ENCODE results near the gene GALNT18.

Gene GALNT18

GRCh38 chr11:11432621-11433319 is 189.0 kb downstream of the GALNT18 start:
- peak; percentile 83 for DNase-seq (ENCODE audit: low read depth)
- TF ChIP-seq CTCF (IDR thresholded peaks at IDR 0.05; ENCODE audit: insufficient read depth, low read depth, low read length, missing control alignments), result no peak
- no peak overlapping the region for H3K4me3 ChIP-seq (ENCODE audit: low read length)

GRCh38 chr11:11430431-11430830 is 191.4 kb downstream of the GALNT18 start:
- no peak overlapping the region for H3K4me3 ChIP-seq (ENCODE audit: low read length)
- no peak for DNase-seq (ENCODE audit: low read depth)
- no peak for TF ChIP-seq CTCF (IDR thresholded peaks at IDR 0.05; ENCODE audit: insufficient read depth, low read depth, low read length, missing control alignments)

DNA sequence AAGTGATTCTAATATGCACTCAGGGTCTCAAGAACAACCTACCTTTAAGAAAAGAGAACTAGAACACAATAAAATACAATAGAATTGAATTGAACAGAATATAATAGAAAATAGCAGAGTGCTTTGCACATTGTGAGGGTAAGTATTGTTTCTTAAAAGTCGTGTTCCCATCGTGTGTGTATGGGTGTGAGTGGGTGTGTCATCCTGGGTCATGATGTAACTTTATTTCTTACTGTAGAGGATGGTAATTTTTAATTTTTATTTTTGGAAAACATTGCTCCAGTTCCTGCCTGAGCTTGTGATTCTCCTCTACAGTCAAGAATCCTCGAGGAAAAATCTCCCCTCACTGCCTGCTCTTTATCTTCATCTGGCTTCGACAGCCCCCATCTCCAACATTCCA is 193.1 kb downstream of the GALNT18 start:
- no peak for TF ChIP-seq CTCF (IDR thresholded peaks at IDR 0.05; ENCODE audit: insufficient read depth, low read depth, low read length, missing control alignments)
- no peak for DNase-seq (ENCODE audit: low read depth)
- no peak overlapping the region for H3K4me3 ChIP-seq (ENCODE audit: low read length)

GRCh38 chr11:11427542-11427941 is 194.3 kb downstream of the GALNT18 start:
- no peak for DNase-seq (ENCODE audit: low read depth)
- TF ChIP-seq CTCF (IDR thresholded peaks at IDR 0.05; ENCODE audit: insufficient read depth, low read depth, low read length, missing control alignments), result no peak

GRCh38 chr11:11427140-11427539 is 194.7 kb downstream of the GALNT18 start:
- no peak overlapping the region for H3K4me3 ChIP-seq (ENCODE audit: low read length)
- DNase-seq (ENCODE audit: low read depth), result no peak
- no peak for TF ChIP-seq CTCF (IDR thresholded peaks at IDR 0.05; ENCODE audit: insufficient read depth, low read depth, low read length, missing control alignments)

More at GRCh38 chr11:11427542-11427941, 194.3 kb downstream of the GALNT18 start:
- no peak overlapping the region for H3K4me3 ChIP-seq (ENCODE audit: low read length)

DNA sequence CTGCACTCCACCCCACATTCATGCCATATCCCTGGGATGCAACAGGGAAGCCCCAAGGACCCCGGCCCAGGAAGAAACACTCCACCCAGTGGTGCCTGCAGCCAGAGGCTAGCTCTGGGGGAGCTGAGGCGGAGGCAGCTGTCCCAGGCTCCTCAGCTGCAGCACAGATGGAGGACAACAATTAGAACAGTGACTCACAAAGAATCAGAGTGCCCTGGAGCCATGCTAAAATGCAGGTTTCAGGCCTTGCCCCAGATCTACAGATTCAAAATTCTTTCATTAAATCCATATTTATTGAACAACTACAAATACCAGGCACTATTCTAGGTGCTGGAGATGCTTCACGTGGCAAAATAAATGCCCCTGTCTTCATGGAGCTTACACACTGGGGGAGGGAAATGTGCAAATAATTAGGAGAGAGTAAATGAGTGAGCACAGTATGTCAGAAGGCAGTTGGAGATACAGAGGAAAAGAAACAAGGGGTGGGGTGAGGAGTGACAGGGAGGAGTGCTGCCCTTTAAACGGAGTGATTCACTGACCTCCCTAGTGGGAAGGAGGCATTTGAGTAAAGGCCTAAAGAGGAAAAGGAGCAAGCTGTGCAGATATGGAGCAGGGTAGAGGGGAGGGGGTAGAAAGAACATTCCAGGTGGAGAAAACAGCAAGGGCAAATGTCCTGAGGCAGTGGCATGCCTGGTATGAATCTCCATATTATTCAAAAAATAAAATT is 195.4 kb downstream of the GALNT18 start:
- no peak for TF ChIP-seq CTCF (IDR thresholded peaks at IDR 0.05; ENCODE audit: insufficient read depth, low read depth, low read length, missing control alignments)
- peak; percentile 62 for DNase-seq (ENCODE audit: low read depth)
- H3K4me3 ChIP-seq (ENCODE audit: low read length), result no peak overlapping the region

Data from epithelial cell of esophagus (primary cell).